H9 (cell line): ENCODE measurements around the gene TOMM70. TPM values are rescaled to one million over a fixed set of nuclear protein-coding genes. Genes with fewer than 3 reads are reported as not detected.
A peak's percentile ranks its signal among the peaks of the same experiment; 100 is the strongest.

Experiments
- DNase-seq: peaks from one replicate; pipeline ENCODE4 v3.0.0-alpha.2; 2017
- H2AFZ ChIP-seq: one replicate; pipeline ENCODE4 v1.6.1; 2013; ENCODE audit warnings: mild to moderate bottlenecking, low read length, control low read depth, moderate library complexity
- H2AK5ac ChIP-seq: 2 replicates; pipeline ENCODE4 v1.6.1; 2013; ENCODE audit warnings: low read length, control low read depth, mixed read lengths; ENCODE audit not compliant: insufficient read length
- H2BK120ac ChIP-seq: one replicate; pipeline ENCODE4 v1.6.1; 2013; ENCODE audit warnings: low read depth, mild to moderate bottlenecking, low read length, control low read depth, inconsistent platforms; ENCODE audit not compliant: poor library complexity, severe bottlenecking
- H2BK12ac ChIP-seq: 2 replicates; pipeline ENCODE4 v1.6.1; 2013; ENCODE audit warnings: low read length, control low read depth, mixed read lengths, low read depth; ENCODE audit not compliant: insufficient read length
- H2BK15ac ChIP-seq: 2 replicates; pipeline ENCODE4 v1.6.1; 2013; ENCODE audit warnings: low read depth, low read length, control low read depth
- H2BK20ac ChIP-seq: one replicate; pipeline ENCODE4 v1.6.1; 2013; ENCODE audit warnings: low read depth, mild to moderate bottlenecking, low read length, control low read depth, inconsistent platforms; ENCODE audit not compliant: poor library complexity, severe bottlenecking
- H2BK5ac ChIP-seq: 2 replicates; pipeline ENCODE4 v1.6.1; 2013; ENCODE audit warnings: low read length, control low read depth, mixed read lengths; ENCODE audit not compliant: insufficient read length
- H3K14ac ChIP-seq: 2 replicates; pipeline ENCODE4 v1.6.1; 2013; ENCODE audit warnings: low read length, control low read depth; ENCODE audit not compliant: insufficient read depth
- H3K18ac ChIP-seq: 2 replicates; pipeline ENCODE4 v1.6.1; 2013; ENCODE audit warnings: low read depth, mild to moderate bottlenecking, mixed read lengths, low read length, control low read depth; ENCODE audit not compliant: insufficient read length
- H3K23ac ChIP-seq: 2 replicates; pipeline ENCODE4 v1.6.1; 2013; ENCODE audit warnings: low read length, control low read depth, mixed read lengths, low read depth; ENCODE audit not compliant: insufficient read length
- H3K23me2 ChIP-seq: 2 replicates; pipeline ENCODE4 v1.6.1; 2013; ENCODE audit warnings: low read depth, mild to moderate bottlenecking, mixed read lengths, low read length, control low read depth; ENCODE audit not compliant: insufficient read length, poor library complexity, severe bottlenecking
- H3K27ac ChIP-seq: 2 replicates; pipeline ENCODE4 v1.5.1; 2013; ENCODE audit warnings: low read length, control low read depth, mixed read lengths, low read depth; ENCODE audit not compliant: insufficient read length
- H3K27me3 ChIP-seq: 2 replicates; pipeline ENCODE4 v1.6.1; 2013; ENCODE audit warnings: low read length, control low read depth, inconsistent platforms; ENCODE audit not compliant: insufficient read depth
- H3K4ac ChIP-seq: 2 replicates; pipeline ENCODE4 v1.6.1; 2013; ENCODE audit warnings: low read depth, mild to moderate bottlenecking, control low read depth, inconsistent platforms, low read length, moderate library complexity
- H3K4me1 ChIP-seq: 2 replicates; pipeline ENCODE4 v1.6.1; 2013; ENCODE audit warnings: low read length, control low read depth, inconsistent platforms; ENCODE audit not compliant: insufficient read depth
- H3K4me2 ChIP-seq: 2 replicates; pipeline ENCODE4 v1.6.1; 2013; ENCODE audit warnings: low read length, control low read depth, mixed read lengths; ENCODE audit not compliant: insufficient read length, insufficient read depth
- H3K56ac ChIP-seq: 2 replicates; pipeline ENCODE4 v1.6.1; 2013; ENCODE audit warnings: low read depth, mild to moderate bottlenecking, mixed read lengths, low read length, control low read depth; ENCODE audit not compliant: insufficient read length
- H3K79me1 ChIP-seq: 2 replicates; pipeline ENCODE4 v1.6.1; 2013; ENCODE audit warnings: low read depth, mild to moderate bottlenecking, moderate library complexity, low read length, control low read depth, inconsistent platforms; ENCODE audit not compliant: insufficient read depth, poor library complexity, severe bottlenecking
- H3K79me2 ChIP-seq: 2 replicates; pipeline ENCODE4 v1.6.1; 2013; ENCODE audit warnings: low read length, control low read depth, inconsistent platforms; ENCODE audit not compliant: insufficient read depth
- H3K9ac ChIP-seq: 2 replicates; pipeline ENCODE4 v1.6.1; 2013; ENCODE audit warnings: low read length, control low read depth, mixed read lengths; ENCODE audit not compliant: insufficient read length; ENCODE audit errors: extremely low read depth
- H3K9me3 ChIP-seq: one replicate; pipeline ENCODE4 v1.6.1; 2013; ENCODE audit warnings: low read depth, low read length, inconsistent platforms; ENCODE audit not compliant: control insufficient read depth
- H3T11ph ChIP-seq: one replicate; pipeline ENCODE4 v1.6.1; 2013; ENCODE audit warnings: mild to moderate bottlenecking, low read length, control low read depth, inconsistent platforms
- H4K20me1 ChIP-seq: one replicate; pipeline ENCODE4 v1.6.1; 2013; ENCODE audit not compliant: control insufficient read depth, insufficient read length, insufficient read depth
- H4K5ac ChIP-seq: 2 replicates; pipeline ENCODE4 v1.6.1; 2013; ENCODE audit warnings: low read depth, mild to moderate bottlenecking, mixed read lengths, low read length, control low read depth; ENCODE audit not compliant: insufficient read length
- H4K8ac ChIP-seq: replicated peaks from 2 replicates; pipeline ENCODE4 v1.6.1; 2013; ENCODE audit warnings: low read length, control low read depth, mixed read lengths, low read depth; ENCODE audit not compliant: insufficient read length
- H4K91ac ChIP-seq: 2 replicates; pipeline ENCODE4 v1.6.1; 2013; ENCODE audit warnings: low read depth, mild to moderate bottlenecking, moderate library complexity, mixed read lengths, low read length, control low read depth; ENCODE audit not compliant: insufficient read length
- H3K27ac Mint-ChIP-seq, 3 experiments: 2 replicates in 2 of 3; 3 replicates in 1 of 3; pipeline ENCODE4 v1.8.0; 2020 to 2021; ENCODE audit warnings: mixed read lengths in 3 of 3, mild to moderate bottlenecking in 1 of 3, moderate library complexity in 1 of 3
- H3K27me3 Mint-ChIP-seq: 2 replicates; pipeline ENCODE4 v1.8.0; 2021; ENCODE audit warnings: low read depth, mild to moderate bottlenecking, moderate library complexity, mixed read lengths
- H3K36me3 Mint-ChIP-seq, 3 experiments: 2 replicates in 2 of 3; 3 replicates in 1 of 3; pipeline ENCODE4 v1.8.0; 2020 to 2021; ENCODE audit warnings: low read depth in 3 of 3, mixed read lengths in 3 of 3; ENCODE audit not compliant: insufficient read depth in 1 of 3
- H3K4me1 Mint-ChIP-seq, 2 experiments: 2 replicates each; pipeline ENCODE4 v1.8.0; 2020; ENCODE audit warnings: mixed read lengths in 2 of 2
- H3K4me3 Mint-ChIP-seq, 2 experiments: 2 replicates in 1 of 2; 3 replicates in 1 of 2; pipeline ENCODE4 v1.8.0; 2020 to 2021; ENCODE audit warnings: mild to moderate bottlenecking in 2 of 2, mixed read lengths in 2 of 2, moderate library complexity in 1 of 2
- H3K9me3 Mint-ChIP-seq, 2 experiments: 2 replicates in 1 of 2; 3 replicates in 1 of 2; pipeline ENCODE4 v1.8.0; 2020; ENCODE audit warnings: mild to moderate bottlenecking in 2 of 2, mixed read lengths in 2 of 2, moderate library complexity in 1 of 2
- CTCF ChIP-seq: fragments of 200-600 bp; sonication (generic); conservative IDR thresholded peaks from 3 replicates; pipeline ENCODE4 v1.8.0; 2021; ENCODE audit warnings: antibody characterized with exemption, mild to moderate bottlenecking
- WGBS: extraction: QIAGEN DNeasy Blood & Tissue Kit; methylation state at CpG from one replicate; pipeline ENCODE4 v1.1.7; 2013; ENCODE audit warnings: missing lambda C conversion rate, low lambda C conversion rate, mixed read lengths; ENCODE audit not compliant: insufficient read length; ENCODE audit errors: extremely low coverage; 5-methylcytosine and 5-hydroxymethylcytosine counted together
- total RNA-seq: library from RNA; stranded (reverse); gene quantifications from 2 replicates; pipeline ENCODE4 v1.2.1, GENCODE V29; 2021

Gene TOMM70
- total RNA-seq, 1 experiment from 2014 or later = 53.0 TPM

DNA sequence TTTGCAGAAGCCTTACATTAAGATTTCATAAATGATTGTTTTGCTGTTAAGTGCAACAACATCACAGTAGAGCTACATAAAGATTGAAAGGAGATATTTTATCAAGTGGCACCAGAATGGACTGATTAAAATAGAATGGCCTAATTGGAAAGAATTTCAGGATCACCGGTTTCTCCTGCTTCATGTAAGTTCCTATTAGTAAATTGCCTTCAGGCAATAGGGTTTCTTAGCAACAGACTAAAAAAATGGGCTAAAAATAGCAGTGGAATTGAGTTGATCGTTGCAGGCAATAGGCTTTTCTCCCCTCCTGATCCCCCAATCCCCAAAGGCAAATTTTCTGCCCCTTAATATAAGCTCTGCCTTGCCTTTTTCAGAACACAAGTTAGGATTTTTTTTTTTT lies 1.4 kb upstream of the TOMM70 start:
- Histone ChIP-seq H3K4ac (no peak overlapping the region), H4K8ac (no peak overlapping the region), H3K4me1 (0 out of 2 replicates have a peak, but pooled peaks cover 2% of the 10 kb centered on the region), H4K20me1 (no peaks in the 10 kb centered on the region), H4K91ac (no peak overlapping the region), H3K23ac (no peak overlapping the region), H3K9me3 (no peaks in the 10 kb centered on the region), H3K4me2 (peak overlapping the region; percentile 74), H3K9ac (peak overlapping the region; percentile 30), H2BK20ac (no peak overlapping the region), H3K79me2 (peaks cover 22% of the 10 kb centered on the region; the same call in 1 of the 2 replicates), H2BK120ac (no peak overlapping the region), H3K27ac (no peak overlapping the region), H4K5ac (no peak overlapping the region), H3K56ac (no peak overlapping the region), H3K18ac (no peak overlapping the region), H2BK15ac (no peak overlapping the region), H2AK5ac (no peak overlapping the region), H3K14ac (no peak overlapping the region), H3K27me3 (no peaks in the 10 kb centered on the region), H3K79me1 (no peaks in the 10 kb centered on the region), H2BK12ac (no peak overlapping the region), H3T11ph (no peak overlapping the region), H2AFZ (no peak overlapping the region), H3K23me2 (peaks cover 6% of the 10 kb centered on the region), H2BK5ac (no peak overlapping the region)
- peaks cover 14 to 22% (median 16%) of the 10 kb centered on the region in 3 experiments for H3K36me3 Mint-ChIP-seq
- no peaks in the 10 kb centered on the region for H3K9me3 Mint-ChIP-seq
- peaks cover 4% of the 10 kb centered on the region for H3K27me3 Mint-ChIP-seq
- H3K27ac Mint-ChIP-seq = peak overlapping the region in 1 of 3 experiments; percentile 98; a peak in 2 of 7 replicates
- peaks cover 27 to 29% of the 10 kb centered on the region in 2 experiments for H3K4me1 Mint-ChIP-seq
- TF ChIP-seq CTCF = no peak
- WGBS = no CpG with 5 or more reads among the region's 2 CpGs
- no peak for DNase-seq
- H3K4me3 Mint-ChIP-seq = peak overlapping the region; percentile 83 to 91
